Ureter (tissue), 1 donor: ENCODE measurements around the gene HDLBP. TPM values are rescaled to one million over a fixed set of nuclear protein-coding genes. Genes with fewer than 3 reads are reported as not detected.
"Not testable (repeated sequence)": the region's sequence is repeated elsewhere in the genome, so short reads cannot be mapped to it uniquely, and the experiment has no call there.

Experiments used
- DNase-seq: peaks from one replicate; pipeline ENCODE4 v3.0.0-alpha.2; 2020; ENCODE audit warnings: low spot score
- total RNA-seq: library from RNA; stranded (reverse); gene quantifications from one replicate; pipeline ENCODE4 v1.2.4, GENCODE V29; 2023
- donor health status: DM: yes; HTN: yes; CAD: no.

HDLBP gene
- total RNA-seq, 1 donor from 2014 or later: 526 TPM

DNA sequence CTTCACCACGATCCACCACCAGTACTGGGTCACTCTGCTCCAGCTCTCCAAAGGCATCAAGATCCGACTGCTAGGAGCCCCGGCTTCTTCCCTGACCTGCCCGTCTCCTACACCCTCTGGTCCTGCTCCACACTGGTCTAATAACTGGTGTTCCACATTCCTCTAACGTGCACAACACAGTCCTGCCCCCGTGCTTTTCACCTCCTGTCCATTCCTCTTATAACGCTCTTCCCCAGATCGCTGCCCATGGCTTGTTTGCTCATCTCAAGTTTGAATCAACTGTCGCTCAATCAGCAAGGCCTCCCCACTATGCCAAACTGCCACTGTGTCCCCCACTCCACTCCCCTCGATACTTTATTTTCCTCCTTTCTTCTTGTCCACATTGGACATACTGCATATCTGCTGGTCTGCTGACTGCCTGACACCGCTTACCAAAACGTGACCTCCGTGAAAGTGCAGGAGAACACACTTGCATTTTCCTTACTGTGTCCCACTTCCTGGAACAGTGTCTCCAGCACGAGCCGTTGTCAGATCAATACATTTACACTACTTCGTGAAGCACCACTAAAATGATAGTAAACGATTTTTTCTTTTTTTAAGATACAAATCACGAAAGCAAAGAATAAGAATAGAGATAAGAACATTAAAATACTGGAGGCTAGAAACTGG lies 6.5 kb downstream of the HDLBP start:
- DNase-seq: no peak

DNA sequence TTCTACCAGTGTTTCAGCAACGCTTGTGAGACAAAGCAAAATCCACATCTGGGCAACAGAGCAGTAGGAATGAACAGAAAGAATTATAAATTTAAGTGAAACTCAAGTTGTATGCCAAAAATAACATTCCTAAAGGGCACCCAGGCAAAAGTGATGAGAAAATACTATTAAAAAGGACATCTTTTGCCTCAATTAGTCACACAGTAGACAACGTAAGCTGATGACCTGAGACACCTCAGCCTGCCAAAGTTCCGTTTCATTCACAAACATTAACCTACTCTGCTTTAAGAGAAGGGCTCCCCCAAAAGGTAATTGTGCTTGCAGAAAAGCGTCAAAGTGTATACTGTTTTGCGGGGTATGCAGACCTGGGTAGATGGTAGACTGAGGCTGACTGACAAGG lies 7.2 kb downstream of the HDLBP start:
- DNase-seq: no peak

DNA sequence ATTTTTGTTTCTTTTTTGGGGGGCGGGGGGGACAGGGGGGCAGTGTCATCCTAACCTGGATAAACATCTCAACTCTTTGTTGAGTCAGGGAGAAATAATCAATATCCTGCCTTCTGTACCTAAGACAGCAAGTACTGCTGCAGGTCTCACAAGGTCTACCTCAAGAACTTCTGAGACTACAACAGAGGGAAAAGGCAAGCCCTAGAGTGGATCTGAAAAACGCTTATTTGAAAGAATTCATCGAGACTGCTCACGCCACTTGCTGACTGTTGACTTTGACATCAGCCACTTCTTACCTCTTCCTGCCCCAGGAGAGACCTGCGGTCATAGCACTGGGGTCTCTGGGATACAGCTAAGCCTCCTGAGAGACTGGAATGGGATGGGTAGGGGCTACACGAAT lies 8.4 kb downstream of the HDLBP start:
- no peak for DNase-seq

DNA sequence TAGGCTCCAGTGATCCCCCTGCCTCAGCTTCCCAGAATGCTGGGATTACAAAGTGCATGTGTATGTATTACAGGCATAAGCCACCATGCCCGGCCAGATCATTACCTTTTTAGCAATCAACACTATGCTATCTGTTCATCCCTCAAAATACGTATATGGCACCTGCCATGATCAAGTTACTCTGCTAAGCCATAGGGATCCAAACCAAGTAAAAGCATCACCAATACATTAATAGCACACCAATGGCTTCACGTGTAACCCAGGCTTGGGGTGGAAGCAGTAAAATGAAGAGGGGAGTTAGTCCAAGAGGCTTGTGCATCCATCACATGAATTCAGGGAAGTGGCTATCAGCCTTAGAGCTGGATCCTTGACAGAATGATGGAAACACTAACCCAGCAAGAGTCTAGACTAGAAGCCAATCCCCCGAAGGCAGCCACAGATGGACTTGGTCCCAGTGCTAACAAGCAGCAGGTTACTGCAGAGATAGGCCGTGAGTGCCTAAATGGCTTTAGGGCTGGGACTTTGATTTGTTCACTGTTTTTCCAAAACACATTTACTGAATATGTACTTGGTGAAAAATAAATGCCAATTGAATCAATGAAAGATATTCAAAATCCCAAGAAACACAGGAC lies 11.3 kb downstream of the HDLBP start:
- no peak for DNase-seq

DNA sequence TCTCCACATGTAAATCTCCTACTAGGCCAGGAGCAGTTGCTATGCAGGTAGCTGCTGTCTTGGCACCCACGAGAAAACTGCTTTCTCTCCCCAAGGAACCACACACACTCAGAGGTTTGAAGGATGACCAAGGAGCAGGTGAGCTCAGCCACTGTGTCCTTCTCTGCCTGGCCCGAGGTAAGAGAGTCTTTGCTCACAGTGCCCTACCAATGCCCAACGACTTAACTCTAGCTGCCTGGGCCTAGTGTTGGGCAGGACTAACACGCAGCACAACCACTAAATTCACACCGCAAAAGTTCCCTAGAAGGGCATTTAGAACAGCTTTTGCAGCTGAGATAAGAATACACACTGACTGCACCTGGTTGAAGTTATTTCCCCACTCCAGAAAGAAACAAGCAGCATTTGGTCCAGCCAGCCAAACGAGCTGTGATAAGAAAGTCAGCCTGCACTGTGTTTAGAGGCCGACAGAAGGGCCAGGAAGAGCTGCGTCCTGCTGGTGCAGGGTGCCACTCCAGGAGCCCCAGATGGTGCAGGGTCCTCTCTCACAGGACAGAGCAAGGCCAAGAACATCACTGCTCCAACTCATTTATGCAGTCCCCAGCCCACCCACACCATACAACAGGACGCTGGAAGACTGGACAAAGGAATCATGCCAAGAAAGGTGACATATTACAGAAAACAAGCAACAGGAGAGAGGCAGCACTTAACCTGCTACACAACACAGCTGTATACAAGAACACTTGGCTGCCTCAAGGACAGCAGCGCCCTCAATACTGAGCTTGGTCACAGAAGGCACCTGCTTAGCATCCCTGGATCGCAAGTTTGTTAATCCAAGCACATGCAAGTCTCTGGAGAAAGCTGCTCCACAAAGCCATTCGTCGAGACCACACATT lies 12.5 kb downstream of the HDLBP start:
- DNase-seq: no peak

DNA sequence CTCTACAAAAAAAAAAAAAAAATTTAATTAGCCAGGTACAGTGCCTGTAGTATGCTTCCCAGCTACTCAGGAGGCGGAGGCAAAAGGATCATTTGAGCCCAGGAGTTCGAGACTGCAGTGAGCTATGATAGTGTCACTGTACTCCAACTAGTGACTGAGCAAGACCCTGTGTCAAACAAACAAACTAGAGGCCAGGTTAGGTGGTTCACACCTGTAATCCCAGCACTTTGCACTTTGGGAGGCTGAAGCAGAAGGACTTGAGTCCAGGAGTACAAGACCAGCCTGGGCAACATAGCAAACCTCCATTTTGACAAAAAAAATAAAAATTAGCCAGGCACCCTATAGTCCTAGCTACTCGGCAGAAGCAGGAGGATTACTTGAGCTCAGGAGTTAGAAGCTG lies 13.4 kb downstream of the HDLBP start:
- DNase-seq: no peak

DNA sequence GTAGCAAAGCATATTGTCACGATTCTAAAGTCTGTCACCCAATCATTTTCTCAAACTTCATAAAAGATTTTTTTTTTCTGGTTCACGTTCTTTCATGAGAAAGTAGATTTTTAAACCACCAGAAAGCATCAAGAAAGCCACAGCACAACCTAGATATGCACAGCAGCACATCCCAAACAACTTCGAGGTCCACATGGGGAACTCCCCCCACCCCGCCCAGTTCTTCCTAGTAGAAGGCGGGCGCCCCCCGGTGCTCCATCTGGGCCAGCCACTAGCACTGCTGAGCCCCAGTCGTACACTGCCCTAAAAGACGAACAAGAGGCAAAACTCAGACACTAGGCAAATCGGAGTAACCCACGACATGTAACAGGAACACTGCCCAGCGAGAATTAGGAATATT lies 15.5 kb downstream of the HDLBP start:
- no peak for DNase-seq

DNA sequence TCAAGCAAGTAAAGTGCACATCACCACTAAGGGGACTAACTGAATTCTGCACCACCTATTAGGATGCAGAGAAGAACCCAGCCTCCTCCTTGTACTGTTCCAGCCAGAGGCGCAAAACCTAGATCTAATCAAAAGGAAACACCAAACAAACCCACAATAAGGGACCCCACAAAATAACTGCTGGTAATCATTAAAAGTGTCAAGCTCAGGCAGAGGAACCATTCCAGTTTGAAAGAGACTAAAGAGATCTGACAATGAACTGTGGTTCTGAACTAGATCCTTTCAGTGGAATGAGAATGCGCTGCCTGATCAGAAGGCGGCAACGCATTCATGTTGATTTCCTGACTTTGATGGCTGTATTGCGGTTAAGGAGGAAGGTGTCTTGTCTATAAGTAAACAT lies 16.8 kb downstream of the HDLBP start:
- no peak for DNase-seq

DNA sequence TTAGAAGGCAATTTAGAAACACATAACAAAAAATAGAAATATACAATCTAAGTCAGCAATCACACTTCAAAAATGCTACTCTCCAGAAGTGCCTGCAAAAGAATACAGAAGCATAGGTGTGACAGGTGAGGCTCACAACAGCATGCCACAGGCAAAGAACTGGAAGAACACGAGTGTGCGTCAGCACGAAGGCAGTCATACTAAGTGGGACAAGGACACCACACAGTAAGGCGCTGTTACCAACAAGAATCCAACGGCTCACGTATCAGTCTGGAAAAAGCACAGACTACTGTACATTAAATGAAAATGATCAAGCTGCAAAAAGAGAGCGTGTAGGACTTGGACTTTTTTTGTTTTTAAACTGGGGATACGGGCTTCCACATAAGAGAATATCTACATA lies 18.7 kb downstream of the HDLBP start:
- DNase-seq: no peak

DNA sequence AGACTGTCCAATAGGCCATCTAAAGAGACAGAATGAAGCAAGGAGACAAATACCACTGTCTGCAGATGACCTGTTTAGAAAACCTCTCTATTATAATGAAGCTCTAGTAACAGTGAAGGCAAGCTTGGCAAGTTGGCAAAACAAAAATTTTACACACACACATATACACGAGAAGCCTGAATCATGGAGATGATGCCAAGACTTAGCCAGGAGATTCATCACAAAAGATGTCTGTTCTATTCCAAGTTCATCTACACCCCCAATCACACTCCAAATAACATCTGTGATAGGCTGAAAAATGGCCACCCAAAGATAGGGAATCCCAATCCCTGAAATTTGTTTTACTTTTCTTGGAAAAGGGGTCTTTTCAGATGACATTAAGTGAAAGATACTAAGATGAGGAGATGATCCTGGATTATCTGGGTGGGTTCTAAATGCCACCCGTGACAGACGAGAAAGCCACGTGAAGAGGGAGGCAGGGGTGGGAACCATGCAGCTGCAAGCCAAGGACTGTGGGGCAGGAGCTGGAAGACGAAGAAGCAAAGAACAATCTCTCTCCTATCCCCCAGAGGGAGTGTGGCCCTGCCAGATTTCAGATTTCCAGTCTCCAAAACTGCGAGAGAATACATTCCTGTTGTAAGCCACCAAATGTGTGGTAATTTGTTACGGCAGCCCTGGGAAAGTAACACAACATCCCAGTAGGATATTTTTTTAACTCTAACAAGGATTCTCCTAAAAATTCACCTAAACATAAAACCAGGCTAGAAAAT lies 20.0 kb downstream of the HDLBP start:
- DNase-seq: no peak

DNA sequence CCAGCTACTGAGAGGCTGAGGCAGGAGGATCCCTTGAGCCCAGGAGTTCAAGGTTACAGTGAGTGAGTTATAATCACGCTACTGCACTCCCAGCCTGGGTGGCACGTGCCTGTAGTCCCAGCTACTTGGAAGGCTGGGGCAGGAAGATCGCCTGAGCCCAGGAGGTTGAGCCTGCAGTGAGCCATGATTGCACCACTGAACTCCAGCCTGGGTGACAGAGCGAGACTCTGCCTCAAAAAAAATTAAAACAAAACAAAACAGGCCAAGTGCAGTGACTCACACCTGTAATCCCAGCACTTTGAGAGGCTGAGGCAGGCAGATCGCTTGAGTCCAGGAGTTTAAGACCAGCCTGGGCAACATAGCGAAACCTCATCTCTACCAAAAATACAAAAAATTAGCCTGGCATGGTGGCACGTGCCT lies 22.1 kb downstream of the HDLBP start:
- not testable (repeated sequence) for DNase-seq

DNA sequence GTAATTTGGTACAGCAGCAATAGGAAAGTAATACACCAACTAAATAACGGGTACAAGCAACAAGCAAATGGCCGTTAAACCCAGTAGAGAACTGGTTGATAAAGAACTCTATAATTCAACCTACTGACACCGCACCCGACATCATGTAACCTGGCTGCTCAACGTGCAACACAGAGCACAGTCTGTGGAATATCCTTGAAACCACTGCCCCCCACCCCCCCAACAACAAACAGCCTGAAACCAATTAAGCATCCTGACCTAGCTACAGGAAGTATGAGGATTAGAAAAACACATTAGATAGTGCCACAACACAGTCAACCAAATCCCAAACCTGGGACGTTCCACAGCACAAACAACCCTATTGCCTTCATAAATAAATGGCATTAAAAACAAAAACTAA lies 23.5 kb downstream of the HDLBP start:
- DNase-seq: no peak

DNA sequence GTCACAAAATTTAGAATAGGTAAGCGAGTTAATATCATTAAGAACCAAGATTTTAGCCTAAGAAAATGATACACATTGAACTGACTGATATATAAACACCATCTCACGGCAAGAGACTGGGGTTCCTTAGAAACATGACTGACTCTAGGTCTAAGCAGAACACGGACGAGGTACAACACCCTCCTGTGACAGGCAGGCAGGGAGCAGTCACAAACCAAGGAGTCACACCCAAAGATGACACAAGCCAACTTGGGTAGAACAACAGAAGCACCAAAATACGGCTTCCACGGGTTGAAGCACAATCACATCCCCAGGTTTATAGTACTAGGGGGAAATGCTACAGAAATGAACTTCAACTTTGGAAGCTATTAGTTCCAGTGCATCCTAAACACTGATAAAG lies 24.3 kb downstream of the HDLBP start:
- DNase-seq: no peak

DNA sequence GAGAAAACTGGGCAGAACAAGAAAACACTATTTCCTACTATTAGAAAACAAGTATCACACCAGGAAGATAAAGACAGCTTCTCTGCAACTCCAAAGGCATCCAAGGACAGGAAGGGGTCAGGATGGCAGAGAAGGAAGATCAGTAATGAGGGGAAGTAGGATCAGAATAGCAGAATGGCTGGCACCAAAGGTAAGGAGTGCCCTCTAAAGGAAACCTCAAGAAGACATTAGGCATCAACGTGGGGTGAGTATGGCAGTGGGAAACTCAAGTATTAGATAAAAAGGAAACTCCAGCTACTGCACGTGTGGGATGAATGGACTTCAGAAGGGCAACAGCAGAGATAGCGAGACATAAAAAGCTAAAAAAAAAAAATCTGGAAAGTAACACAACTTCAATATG lies 25.9 kb downstream of the HDLBP start:
- DNase-seq: no peak

DNA sequence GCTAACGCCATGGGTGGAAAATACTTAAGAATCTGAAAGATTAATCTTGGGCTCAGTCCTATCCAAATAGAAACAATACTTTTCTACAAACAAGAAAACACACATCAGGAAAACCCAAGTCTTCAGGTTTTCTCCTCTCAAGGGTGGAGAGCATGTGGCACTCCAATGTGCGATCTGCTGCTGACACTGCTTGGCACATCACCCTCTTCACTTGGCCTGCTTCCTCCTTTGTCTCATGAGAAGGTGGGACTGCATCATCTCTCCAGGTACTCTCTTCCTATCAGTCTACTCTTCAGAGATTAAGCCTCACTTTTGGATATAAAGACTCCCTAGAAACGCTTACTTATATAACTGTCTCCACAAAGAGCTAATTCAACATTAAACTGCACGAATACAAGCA lies 26.4 kb downstream of the HDLBP start:
- no peak for DNase-seq

DNA sequence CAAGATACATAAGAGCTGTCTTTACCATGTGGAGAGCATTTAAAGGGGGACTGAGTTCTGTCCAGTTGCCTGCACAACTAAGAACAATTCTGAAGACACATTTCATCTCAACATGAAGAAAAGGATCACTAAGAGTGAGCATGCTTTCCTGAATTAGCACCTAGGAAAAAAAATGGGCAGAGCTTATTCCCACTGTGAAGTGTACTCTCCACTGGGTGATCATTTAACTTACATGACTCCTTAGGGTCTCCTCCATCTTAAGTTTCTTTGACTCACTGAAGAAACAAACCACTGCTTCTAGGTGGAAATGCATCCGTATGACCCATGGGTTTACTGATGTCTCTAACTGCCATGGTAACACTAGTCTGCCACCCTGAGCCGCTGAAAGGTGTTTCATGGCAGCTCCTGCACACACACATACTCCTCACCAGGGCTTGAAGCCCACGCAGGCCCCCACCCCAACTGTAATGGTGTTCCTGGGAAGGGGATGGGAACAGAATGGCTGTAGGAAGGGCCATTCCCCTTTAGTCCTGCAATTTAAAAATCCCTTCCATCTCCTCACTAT lies 27.1 kb downstream of the HDLBP start:
- no peak for DNase-seq

DNA sequence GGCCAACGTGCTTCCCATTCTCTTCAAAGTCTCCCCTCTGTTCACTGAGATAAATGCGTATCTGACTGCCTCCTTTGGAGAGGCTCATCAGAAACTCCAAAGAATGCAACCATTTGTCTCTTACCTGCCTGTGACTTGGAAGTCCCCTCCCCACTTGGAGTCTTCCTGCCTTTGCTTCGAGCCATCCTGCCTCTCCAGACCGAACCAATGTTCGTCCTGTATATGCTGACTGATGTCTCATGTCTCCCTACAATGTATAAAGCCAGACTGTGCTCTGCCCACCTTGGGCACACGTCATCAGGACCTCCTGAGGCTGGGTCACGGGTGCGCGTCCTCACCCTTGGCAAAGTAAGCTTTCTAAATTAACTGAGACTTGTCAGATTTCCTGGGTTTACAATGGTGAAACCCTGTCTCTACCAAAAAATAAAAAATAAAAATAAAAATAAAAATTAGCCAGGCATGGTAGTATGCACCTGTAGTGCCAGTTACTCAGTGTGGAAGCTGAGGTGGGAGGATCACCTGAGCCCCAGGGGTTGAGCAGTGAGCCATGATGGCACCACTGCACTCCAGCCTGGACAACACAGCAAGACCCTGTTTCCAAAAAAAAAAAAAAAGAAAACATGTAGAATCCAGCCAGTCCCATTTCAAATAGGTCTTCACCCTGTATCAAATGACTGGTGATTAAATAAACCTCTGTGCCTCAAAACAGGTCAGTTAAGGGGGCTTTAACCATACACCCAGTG lies 29.0 kb downstream of the HDLBP start:
- DNase-seq: no peak

DNA sequence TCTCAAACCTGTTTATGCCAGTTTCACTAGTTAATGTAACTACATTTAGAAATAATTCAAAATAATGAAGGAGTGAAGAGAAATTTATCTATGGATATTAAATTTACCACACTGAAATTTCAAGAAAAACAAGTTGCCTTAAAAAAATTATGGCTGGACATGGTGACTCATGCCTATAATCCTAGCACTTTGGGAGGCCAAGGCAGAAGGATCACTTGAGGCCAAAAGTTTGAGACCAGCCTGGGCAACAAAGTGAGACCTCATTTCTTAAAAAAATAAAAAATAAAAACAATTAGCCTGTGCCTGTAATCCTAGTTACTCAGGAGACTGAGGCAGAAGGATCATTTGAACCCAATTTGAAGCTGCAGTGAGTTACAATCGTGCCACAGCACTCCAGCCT lies 29.9 kb downstream of the HDLBP start:
- DNase-seq: no peak

DNA sequence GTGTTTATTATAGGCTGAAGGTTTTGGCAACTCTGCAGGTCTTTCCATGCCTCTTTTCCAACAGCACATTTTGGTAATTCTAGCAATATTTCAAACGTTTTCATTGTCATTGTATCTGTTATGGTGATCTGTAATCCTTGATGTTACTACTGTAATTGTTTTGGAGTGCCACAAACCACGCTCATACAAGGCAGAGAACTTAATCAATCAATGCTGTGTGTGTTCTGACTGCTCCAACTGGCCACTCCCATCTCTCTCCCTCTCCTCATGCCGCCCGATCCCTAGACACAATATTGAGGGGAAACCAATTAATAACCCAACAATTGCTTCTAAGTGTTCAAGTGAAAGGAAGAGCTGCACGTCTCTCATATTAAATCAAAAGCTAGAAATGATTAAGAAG lies 32.9 kb downstream of the HDLBP start:
- no peak for DNase-seq

DNA sequence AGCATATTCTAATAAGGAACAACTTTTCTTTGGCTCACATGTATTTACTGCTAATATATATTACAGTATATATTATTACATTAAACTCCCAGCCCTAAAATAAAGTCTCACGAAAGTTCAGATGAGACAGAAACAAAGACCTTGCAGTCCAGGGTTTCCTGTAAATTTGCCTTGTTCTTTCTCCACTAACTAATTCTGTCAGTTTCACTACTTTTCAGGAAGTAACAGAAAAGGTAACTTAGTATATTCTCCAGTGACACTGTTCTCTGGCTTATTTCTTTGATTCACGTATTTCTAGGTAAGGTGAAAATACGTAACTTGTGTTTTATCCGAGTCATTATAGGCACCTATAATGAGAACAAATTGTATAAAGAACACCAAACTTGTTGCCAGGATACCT lies 35.2 kb downstream of the HDLBP start:
- DNase-seq: no peak

DNA sequence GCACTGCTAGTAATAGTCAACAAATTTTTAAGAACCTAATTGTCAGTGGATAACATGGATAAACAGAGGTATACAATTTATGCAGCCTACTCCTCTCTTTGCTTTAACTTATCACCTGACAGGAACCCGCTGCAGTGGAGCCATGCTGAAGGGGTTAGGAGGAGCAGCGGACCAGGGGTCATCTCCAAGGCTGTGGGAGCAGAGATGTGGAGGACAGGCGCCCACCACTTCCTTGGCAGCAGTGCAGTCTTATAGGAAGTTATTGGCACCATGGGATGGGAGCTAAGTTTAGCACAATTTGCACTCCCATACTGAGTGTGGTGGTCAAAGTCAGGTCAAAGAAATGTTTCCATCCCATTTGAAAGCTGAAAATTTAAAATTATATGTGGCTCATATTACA lies 35.6 kb downstream of the HDLBP start:
- no peak for DNase-seq
